ENCODE measurements around the gene CCL21.
"Not testable (repeated sequence)": the region's sequence is repeated elsewhere in the genome, so short reads cannot be mapped to it uniquely, and the experiment has no call there.

Gene CCL21, protein sequence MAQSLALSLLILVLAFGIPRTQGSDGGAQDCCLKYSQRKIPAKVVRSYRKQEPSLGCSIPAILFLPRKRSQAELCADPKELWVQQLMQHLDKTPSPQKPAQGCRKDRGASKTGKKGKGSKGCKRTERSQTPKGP

DNA sequence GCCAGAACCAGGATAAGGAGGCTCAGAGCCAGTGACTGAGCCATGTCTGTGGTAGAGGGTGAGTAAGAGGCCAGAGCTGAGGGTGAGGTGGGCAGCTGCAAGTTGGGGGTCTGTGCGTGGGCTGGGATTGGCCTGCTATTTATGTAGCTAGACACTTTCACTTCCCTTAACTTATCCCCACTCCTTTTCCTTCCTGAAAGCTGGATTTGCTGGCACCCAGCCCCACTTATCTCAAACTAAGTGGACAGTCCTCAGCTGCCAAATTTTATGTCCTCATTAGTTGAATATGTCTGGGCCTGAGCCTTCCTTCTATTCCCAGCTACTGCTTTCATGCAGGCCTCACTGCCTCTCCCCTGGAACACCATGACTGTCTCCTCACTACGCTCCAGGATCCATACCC lies at the start of gene CCL21:
Gene CCL21, minus strand, starts transcription at position 114 of the 400 bp plus-strand sequence. Its CDS starts 70 bp downstream, at position 44.
- H3K9me3 Mint-ChIP-seq = no peaks in the 10 kb centered on the region
- H3K27ac Mint-ChIP-seq = no peak within 1 kb of the TSS
- H3K27me3 Mint-ChIP-seq = peaks cover 12% of the 10 kb centered on the region
- no peaks in the 10 kb centered on the region for H3K4me1 Mint-ChIP-seq (ENCODE audit: low read depth)
- no peak within 1 kb of the TSS for H3K4me3 Mint-ChIP-seq
- H3K36me3 Mint-ChIP-seq (ENCODE audit: low read depth) = no peaks in the 10 kb centered on the region
- no peak for DNase-seq

DNA sequence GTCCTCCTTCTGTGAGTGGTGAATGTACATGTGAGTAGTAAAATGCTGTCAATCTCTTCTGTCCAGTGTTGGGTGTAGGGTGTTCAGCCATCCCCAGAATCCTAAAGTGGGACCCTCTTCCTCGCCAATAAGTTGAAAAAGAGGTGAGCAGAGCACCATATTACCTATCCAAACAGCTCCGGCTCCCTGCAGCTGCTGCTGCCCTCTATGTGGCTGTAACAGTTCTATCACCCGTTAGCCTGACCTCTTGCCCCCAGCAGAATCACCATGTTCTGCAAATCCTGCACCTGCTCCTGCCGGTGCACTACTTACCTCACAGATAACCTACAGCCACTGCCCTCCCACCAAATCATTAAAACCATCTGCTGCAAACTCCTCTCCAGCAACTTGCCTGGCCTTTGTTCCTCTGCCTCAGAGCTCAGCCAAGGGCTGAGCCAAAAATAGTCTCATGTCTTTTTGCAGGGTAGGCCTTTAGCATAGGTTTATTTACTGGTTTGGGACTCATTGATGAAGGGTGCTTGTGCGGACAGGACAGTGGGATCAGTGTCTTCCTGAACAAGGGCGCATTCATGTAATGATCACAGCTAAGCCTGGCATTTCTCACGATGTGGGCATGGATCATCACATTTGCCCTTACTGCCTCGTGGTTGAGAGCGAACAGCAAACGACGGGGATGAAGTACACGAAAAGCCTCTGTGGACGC lies 49.6 kb upstream of the CCL21 start:
- peaks cover 50% of the 10 kb centered on the region for H3K27me3 Mint-ChIP-seq
- H3K9me3 Mint-ChIP-seq = no peaks in the 10 kb centered on the region
- H3K4me3 Mint-ChIP-seq = no peak overlapping the region
- no peak for DNase-seq
- peaks cover 2% of the 10 kb centered on the region for H3K4me1 Mint-ChIP-seq (ENCODE audit: low read depth)
- H3K36me3 Mint-ChIP-seq (ENCODE audit: low read depth) = no peaks in the 10 kb centered on the region
- no peak overlapping the region for H3K27ac Mint-ChIP-seq

DNA sequence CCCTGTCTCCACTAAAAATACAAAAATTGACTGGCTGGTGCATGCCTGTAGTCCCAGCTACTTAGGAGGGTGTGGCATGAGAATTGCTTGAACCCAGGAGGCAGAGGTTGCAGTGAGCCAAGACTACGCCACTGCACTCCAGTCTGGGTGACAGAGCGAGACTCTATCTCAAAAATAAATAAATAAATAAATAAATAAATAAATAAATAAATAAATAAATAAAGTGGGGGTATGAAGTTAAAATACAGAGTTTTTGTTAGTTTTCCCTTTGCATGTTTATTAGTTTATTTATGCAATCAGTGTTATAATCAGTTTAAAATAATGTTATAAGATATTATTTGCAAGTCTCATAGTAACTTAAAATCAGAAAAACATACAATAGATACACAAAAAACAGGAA lies 40.4 kb upstream of the CCL21 start:
- not testable (repeated sequence) for H3K36me3 Mint-ChIP-seq (ENCODE audit: low read depth); DNase-seq; H3K27ac Mint-ChIP-seq; H3K4me1 Mint-ChIP-seq (ENCODE audit: low read depth); H3K4me3 Mint-ChIP-seq; H3K9me3 Mint-ChIP-seq
- H3K27me3 Mint-ChIP-seq = peaks cover 64% of the 10 kb centered on the region

DNA sequence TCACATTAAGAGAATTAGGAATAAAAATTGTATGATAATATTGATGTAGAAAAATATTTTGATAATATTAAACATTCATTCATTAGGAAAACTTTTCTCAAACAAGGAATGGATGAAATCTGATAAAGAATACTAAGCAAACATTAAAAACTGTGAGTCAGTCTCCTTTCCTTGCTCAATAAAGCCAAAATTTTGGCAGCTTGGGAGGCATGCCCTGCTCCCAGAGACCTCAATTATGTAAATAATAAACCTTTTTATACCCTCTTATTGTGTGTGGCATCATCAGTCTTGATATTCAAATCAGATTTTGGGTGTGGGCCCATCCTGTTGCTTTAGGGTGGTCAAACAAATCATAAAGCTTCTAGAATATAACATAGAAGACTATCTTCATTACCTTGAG lies 36.6 kb upstream of the CCL21 start:
- H3K4me1 Mint-ChIP-seq (ENCODE audit: low read depth) = peaks cover 9% of the 10 kb centered on the region
- no peaks in the 10 kb centered on the region for H3K36me3 Mint-ChIP-seq (ENCODE audit: low read depth)
- no peak overlapping the region for H3K4me3 Mint-ChIP-seq
- peaks cover 8% of the 10 kb centered on the region for H3K9me3 Mint-ChIP-seq
- H3K27me3 Mint-ChIP-seq = peaks cover 54% of the 10 kb centered on the region
- DNase-seq = no peak
- H3K27ac Mint-ChIP-seq = no peak overlapping the region

DNA sequence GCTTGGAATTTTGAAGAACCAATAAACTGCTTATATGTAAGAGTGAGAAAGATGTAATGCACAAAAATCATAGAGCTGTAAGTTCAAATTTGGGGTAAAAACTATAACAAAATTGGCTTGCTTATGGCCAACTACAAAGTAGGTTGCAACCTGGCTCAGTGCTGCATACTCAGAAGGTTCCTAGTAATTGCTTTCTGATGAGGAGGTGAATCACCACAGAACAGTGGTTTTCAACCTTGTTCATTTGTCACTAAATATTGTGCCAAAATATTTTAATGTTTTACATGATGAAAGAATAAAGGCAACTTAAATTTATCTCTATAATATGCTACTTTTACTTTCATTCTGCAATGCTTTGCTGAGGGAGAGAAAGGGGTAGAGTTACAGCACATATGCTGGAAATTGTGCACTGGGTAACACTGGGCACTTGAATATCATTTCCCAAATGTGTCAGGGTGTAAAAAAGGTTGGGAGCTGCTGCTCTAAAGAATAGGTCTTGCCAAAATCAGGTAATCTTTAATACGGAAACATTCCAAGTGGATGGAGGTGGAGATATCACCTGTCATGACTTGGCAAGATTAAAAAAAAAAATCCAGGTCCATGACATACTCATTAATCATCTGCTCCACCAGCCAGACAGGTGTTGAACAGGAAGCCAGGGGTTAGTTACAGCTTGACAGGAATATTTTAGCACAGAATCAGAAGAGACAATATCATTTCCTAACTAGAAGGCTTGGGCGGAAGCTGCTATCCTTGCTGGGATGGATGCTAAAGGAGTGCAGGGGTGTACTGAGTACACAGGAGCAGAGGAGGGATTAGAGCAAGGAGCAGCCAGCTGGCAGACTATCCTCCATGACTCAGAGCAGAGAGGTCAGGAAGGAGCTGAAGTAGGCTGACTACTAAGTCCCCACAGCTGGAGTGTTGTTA lies 34.6 kb upstream of the CCL21 start:
- Mint-ChIP-seq H3K36me3 (ENCODE audit: low read depth) (no peaks in the 10 kb centered on the region), H3K27ac (no peak overlapping the region), H3K4me1 (ENCODE audit: low read depth) (peaks cover 9% of the 10 kb centered on the region), H3K9me3 (peaks cover 8% of the 10 kb centered on the region), H3K27me3 (peaks cover 42% of the 10 kb centered on the region), H3K4me3 (no peak overlapping the region)
- DNase-seq = no peak

DNA sequence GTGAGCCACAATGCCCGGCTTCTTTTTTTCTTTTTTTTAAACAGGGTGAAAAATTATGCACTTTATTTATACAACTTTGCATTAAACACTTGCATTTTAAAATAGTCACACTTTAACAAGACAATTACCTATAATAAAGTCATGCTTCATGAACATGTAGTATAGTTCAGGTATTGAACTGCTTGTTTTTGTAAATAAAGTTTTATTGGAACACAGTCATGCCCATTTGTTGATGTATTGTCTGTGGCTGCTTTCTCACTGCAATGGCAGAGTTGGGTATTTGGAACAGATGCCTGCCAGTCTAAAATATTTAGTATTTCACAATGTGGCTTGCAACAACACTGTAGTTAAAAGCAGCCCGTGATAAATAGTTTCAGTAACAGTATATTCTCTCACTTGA lies 32.8 kb upstream of the CCL21 start:
- Mint-ChIP-seq H3K4me1 (ENCODE audit: low read depth) (peaks cover 9% of the 10 kb centered on the region), H3K27me3 (peaks cover 30% of the 10 kb centered on the region), H3K4me3 (no peak overlapping the region), H3K9me3 (peaks cover 8% of the 10 kb centered on the region), H3K36me3 (ENCODE audit: low read depth) (no peaks in the 10 kb centered on the region), H3K27ac (no peak overlapping the region)
- DNase-seq = no peak

DNA sequence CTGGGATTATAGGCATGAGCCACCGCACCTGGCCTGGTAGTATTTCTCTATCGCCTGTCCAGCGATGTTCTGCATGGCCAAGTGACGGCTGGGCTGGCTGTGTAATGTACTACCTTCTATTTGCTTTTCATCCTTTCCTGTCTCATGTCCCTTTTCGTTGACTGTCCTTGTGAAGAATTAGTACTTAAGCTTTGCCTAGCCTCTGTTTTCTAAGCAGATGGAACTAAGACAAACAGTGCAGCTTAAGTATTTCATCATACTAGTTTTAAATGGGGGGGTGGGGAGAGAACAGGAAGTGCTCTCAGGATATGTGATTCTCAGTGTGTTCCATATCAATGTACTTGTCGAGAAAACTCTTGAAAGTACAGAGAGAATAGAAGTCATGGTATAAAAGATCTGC lies 31.7 kb upstream of the CCL21 start:
- DNase-seq = no peak
- Mint-ChIP-seq H3K9me3 (no peaks in the 10 kb centered on the region), H3K36me3 (ENCODE audit: low read depth) (no peaks in the 10 kb centered on the region), H3K4me3 (no peak overlapping the region), H3K27me3 (peaks cover 19% of the 10 kb centered on the region), H3K4me1 (ENCODE audit: low read depth) (peaks cover 9% of the 10 kb centered on the region), H3K27ac (no peak overlapping the region)

DNA sequence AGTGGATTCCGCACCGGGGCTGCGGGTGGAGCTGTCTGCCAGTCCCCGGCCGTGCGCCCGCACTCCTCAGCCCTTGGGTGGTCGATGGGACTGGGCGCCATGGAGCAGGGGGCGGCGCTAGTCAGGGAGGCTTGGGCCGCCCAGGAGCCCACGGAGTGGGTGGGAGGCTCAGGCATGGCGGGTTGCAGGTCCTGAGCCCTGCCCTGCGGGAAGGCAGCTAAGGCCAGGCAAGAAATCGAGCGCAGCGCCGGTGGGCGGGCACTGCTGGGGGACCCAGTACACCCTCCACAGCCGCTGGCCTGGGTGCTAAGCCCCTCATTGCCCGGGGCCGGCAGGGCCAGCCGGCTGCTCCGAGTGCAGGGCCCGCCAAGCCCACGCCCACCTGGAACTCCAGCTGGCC lies 30.2 kb upstream of the CCL21 start:
- H3K27me3 Mint-ChIP-seq = peaks cover 14% of the 10 kb centered on the region
- H3K4me3 Mint-ChIP-seq; H3K36me3 Mint-ChIP-seq (ENCODE audit: low read depth); H3K4me1 Mint-ChIP-seq (ENCODE audit: low read depth); DNase-seq; H3K27ac Mint-ChIP-seq; H3K9me3 Mint-ChIP-seq: not testable (repeated sequence)

DNA sequence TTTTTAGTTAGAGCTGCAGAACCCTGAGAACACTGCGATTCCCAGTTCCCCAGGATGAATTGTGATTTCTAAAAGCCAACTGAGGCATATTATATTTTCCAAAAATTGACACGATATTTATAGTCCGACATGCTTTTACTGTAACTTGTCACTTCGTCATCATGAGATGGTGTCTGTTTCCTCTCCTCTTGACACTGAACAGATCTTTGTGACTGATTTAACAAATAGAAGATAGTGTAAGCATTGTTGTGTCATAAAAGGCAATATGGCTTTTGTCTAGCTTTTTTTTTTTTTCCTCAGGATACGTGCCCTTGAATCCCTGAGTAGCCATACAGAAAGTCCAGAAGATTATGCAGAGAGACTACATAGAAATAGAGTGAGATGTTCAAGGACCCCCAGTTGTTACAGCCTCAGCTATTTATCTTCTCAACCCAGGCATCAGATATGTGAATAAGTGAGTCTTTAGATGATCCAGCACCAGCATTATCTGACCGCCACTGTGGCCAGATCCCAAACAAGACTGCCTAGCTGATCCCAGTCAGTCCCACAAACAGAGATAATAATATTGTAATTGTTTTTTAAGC lies 27.8 kb upstream of the CCL21 start:
- Mint-ChIP-seq H3K36me3 (ENCODE audit: low read depth) (no peaks in the 10 kb centered on the region), H3K9me3 (no peaks in the 10 kb centered on the region), H3K27me3 (peaks cover 8% of the 10 kb centered on the region), H3K27ac (no peak overlapping the region), H3K4me3 (no peak overlapping the region), H3K4me1 (ENCODE audit: low read depth) (no peaks in the 10 kb centered on the region)
- DNase-seq = no peak

DNA sequence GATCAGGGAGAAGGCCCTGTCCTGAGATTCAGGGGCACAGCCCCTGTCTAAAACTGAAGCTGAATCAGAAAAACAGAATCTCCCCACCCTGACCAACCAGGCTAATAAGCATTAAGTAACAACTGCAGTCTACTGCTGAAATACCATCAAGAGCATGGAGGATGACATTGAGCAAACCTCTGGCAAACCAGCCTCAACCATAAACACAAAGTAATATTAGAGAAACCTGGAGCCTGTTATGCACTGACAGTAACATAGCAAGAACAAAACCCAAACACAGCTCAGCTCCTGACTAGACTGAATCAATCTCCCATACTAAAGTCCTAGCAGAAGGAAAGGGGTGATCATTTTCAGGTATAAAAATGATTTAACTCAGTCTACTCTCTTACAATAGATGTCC lies 24.8 kb upstream of the CCL21 start:
- no peaks in the 10 kb centered on the region for H3K4me1 Mint-ChIP-seq (ENCODE audit: low read depth)

DNA sequence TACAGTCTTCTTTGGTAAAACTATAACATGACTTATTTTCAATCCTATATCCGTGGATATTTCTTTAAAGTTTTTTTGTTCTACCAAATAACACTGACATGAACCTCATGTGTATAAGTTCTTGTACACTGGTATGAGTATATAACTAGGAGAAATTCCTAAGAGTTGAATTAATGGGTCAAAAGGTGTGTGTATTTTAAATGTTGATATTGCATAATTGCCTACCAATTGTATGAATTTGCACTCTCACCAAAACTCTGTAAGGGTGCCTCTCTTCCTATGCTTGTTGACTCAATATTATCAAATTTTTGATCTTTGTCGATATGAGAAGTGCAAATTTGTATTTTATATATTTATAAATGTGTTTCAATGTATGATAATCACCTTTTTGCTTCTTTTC lies 22.9 kb upstream of the CCL21 start:
- no peak for DNase-seq
- H3K4me3 Mint-ChIP-seq = no peak overlapping the region
- no peak overlapping the region for H3K27ac Mint-ChIP-seq
- H3K9me3 Mint-ChIP-seq = no peaks in the 10 kb centered on the region
- H3K36me3 Mint-ChIP-seq (ENCODE audit: low read depth) = no peaks in the 10 kb centered on the region
- H3K4me1 Mint-ChIP-seq (ENCODE audit: low read depth) = no peaks in the 10 kb centered on the region
- H3K27me3 Mint-ChIP-seq = no peaks in the 10 kb centered on the region

More for the DNA sequence above, 24.8 kb upstream of the CCL21 start:
- no peak overlapping the region for H3K4me3 Mint-ChIP-seq
- no peaks in the 10 kb centered on the region for H3K9me3 Mint-ChIP-seq
- no peaks in the 10 kb centered on the region for H3K36me3 Mint-ChIP-seq (ENCODE audit: low read depth)
- H3K27me3 Mint-ChIP-seq = peaks cover 3% of the 10 kb centered on the region
- DNase-seq = no peak
- H3K27ac Mint-ChIP-seq = no peak overlapping the region

DNA sequence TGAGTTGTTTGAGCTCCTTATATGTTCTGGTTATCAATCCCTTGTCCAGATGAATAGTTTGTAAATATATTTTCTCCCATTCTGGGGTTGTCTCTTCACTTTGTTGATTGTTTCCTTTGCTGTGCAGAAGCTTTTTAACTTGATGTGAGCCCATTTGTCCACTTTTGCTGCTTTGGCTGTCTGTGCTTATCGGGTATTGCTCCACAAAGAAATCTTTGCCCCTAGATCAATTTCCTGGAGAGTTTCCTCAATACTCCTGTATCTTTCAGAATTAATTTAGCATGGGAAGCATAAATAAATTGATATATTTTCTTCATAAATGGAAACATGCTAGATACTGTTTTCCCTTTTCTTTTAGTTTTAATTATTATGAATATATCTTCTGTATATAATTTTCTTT lies 22.5 kb upstream of the CCL21 start:
- DNase-seq = no peak
- no peaks in the 10 kb centered on the region for H3K9me3 Mint-ChIP-seq
- no peaks in the 10 kb centered on the region for H3K4me1 Mint-ChIP-seq (ENCODE audit: low read depth)
- H3K4me3 Mint-ChIP-seq = no peak overlapping the region
- H3K27me3 Mint-ChIP-seq = no peaks in the 10 kb centered on the region
- no peak overlapping the region for H3K27ac Mint-ChIP-seq
- no peaks in the 10 kb centered on the region for H3K36me3 Mint-ChIP-seq (ENCODE audit: low read depth)

DNA sequence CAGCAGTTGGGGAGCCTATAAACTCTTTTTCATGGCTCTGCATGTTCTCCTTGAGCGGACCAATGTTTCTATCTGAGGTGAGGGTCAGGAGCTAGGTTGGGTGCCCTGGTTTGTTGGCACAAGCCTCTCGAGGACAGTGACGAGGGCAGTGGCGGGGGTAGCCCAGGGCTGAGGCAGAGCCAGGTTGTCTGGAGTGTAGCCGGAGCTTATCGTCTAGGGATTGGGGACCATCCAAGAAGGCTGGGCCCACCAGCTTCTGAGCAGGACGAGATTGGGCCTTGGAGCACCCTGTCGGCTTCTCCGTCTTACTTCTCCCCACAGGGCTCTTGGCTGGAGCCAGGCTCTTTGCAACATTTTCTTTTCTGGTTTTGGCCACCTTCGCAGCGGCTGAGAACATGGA lies 13.2 kb upstream of the CCL21 start:
- Mint-ChIP-seq H3K4me1 (ENCODE audit: low read depth) (no peaks in the 10 kb centered on the region), H3K27me3 (no peaks in the 10 kb centered on the region), H3K4me3 (no peak overlapping the region), H3K9me3 (no peaks in the 10 kb centered on the region), H3K27ac (no peak overlapping the region), H3K36me3 (ENCODE audit: low read depth) (no peaks in the 10 kb centered on the region)
- no peak for DNase-seq

DNA sequence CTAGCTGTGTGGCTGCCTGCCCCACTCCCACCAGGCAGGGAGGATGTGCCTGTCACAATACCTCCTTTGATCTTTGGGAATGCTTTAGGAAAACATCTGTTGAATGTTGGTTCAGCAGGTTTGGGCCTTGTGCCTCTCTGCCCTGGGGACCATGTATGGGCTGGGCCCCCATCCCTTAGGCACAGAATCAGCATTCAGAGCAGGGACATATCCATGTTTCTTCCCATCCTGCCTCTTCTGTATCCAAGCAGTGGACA lies 9.8 kb upstream of the CCL21 start:
- DNase-seq; H3K36me3 Mint-ChIP-seq (ENCODE audit: low read depth); H3K27ac Mint-ChIP-seq; H3K27me3 Mint-ChIP-seq; H3K4me1 Mint-ChIP-seq (ENCODE audit: low read depth); H3K4me3 Mint-ChIP-seq; H3K9me3 Mint-ChIP-seq: not testable (repeated sequence)

Measured in activated T-cell treated with anti-CD3 and anti-CD28 coated beads, Interleukin-2, amount 50 U/mL, for 24 hours (primary cell).